GM21447 (cell line): Measurements from ENCODE around the gene ACOX1.

Experiments
- ATAC-seq: cut with Tn5 transposase; IDR thresholded peaks from one replicate; pipeline ENCODE4 v1.9.1; 2021; ENCODE audit not compliant: unreplicated experiment

Gene ACOX1

GRCh38 chr17:75893305-75894048, 85.5 kb downstream of the ACOX1 start:
- ATAC-seq: no peak

GRCh38 chr17:75892556-75893224, 86.3 kb downstream of the ACOX1 start:
- no peak for ATAC-seq

GRCh38 chr17:75891605-75892555, 87.1 kb downstream of the ACOX1 start:
- ATAC-seq: no peak
